WERI-Rb-1 (cell line): ENCODE measurements around the gene ENC1.

Source experiments
- DNase-seq: peaks from one replicate; pipeline ENCODE4 v3.0.0-alpha.2; 2020
- H3K27ac ChIP-seq: fragments of 250-450 bp; sonication (Bioruptor Pico); 2 replicates; pipeline ENCODE4 v1.5.1; 2020; ENCODE audit warnings: mild to moderate bottlenecking, moderate library complexity
- H3K27me3 ChIP-seq: fragments of 250-450 bp; sonication (Bioruptor Pico); 2 replicates; pipeline ENCODE4 v1.5.1; 2021; ENCODE audit warnings: mild to moderate bottlenecking, low read depth, moderate library complexity; ENCODE audit not compliant: insufficient read depth, severe bottlenecking
- H3K36me3 ChIP-seq: fragments of 250-450 bp; sonication (Bioruptor Pico); 2 replicates; pipeline ENCODE4 v1.5.1; 2020; ENCODE audit warnings: mild to moderate bottlenecking, moderate library complexity
- H3K4me3 ChIP-seq: 2 replicates; pipeline ENCODE4 v1.5.1; 2011; ENCODE audit warnings: low read depth, mild to moderate bottlenecking, control low read depth, low read length
- H3K9me3 ChIP-seq: fragments of 250-450 bp; sonication (Bioruptor Pico); 2 replicates; pipeline ENCODE4 v1.5.1; 2021; ENCODE audit warnings: mild to moderate bottlenecking, moderate library complexity; ENCODE audit not compliant: severe bottlenecking
- CTCF ChIP-seq: IDR thresholded peaks from 2 replicates; pipeline ENCODE4 v1.5.1; 2011; ENCODE audit warnings: low read depth, mild to moderate bottlenecking, control low read depth, inconsistent platforms, low read length

The ENC1 gene

GRCh38 chr5:74608736-74609601, 31.6 kb downstream of the ENC1 start:
- Histone ChIP-seq H3K4me3 (no peak overlapping the region), H3K9me3 (no peaks in the 10 kb centered on the region), H3K36me3 (no peaks in the 10 kb centered on the region), H3K27ac (no peak overlapping the region), H3K27me3 (no peaks in the 10 kb centered on the region)
- TF ChIP-seq CTCF: no peak
- no peak for DNase-seq

- Histone ChIP-seq H3K36me3 (no peaks in the 10 kb centered on the region), H3K27ac (no peak overlapping the region)
Observed at GRCh38 chr5:74605759-74606158, 34.8 kb downstream of the ENC1 start.

GRCh38 chr5:74603376-74603775, 37.2 kb downstream of the ENC1 start:
- TF ChIP-seq CTCF: no peak
- Histone ChIP-seq H3K4me3 (no peak overlapping the region), H3K36me3 (no peaks in the 10 kb centered on the region), H3K27me3 (no peaks in the 10 kb centered on the region), H3K27ac (no peak overlapping the region), H3K9me3 (no peaks in the 10 kb centered on the region)
- no peak for DNase-seq

More at GRCh38 chr5:74605759-74606158, 34.8 kb downstream of the ENC1 start:
- Histone ChIP-seq H3K9me3 (no peaks in the 10 kb centered on the region), H3K4me3 (no peak overlapping the region), H3K27me3 (no peaks in the 10 kb centered on the region)
- TF ChIP-seq CTCF: no peak
- no peak for DNase-seq

- Histone ChIP-seq H3K9me3 (no peaks in the 10 kb centered on the region), H3K4me3 (no peak overlapping the region), H3K27ac (no peak overlapping the region), H3K27me3 (no peaks in the 10 kb centered on the region), H3K36me3 (no peaks in the 10 kb centered on the region)
- no peak for DNase-seq
- no peak for TF ChIP-seq CTCF
Observed at GRCh38 chr5:74599148-74599547, 41.4 kb downstream of the ENC1 start.

- no peak overlapping the region for H3K4me3 ChIP-seq
- no peak overlapping the region for H3K27ac ChIP-seq
- no peaks in the 10 kb centered on the region for H3K36me3 ChIP-seq
- DNase-seq: no peak
- H3K9me3 ChIP-seq: no peaks in the 10 kb centered on the region
- H3K27me3 ChIP-seq: no peaks in the 10 kb centered on the region
- no peak for TF ChIP-seq CTCF
Observed at GRCh38 chr5:74598731-74599130, 41.8 kb downstream of the ENC1 start.

- no peaks in the 10 kb centered on the region for H3K36me3 ChIP-seq
- no peak overlapping the region for H3K4me3 ChIP-seq
- no peaks in the 10 kb centered on the region for H3K27me3 ChIP-seq
- H3K27ac ChIP-seq: no peak overlapping the region
- no peaks in the 10 kb centered on the region for H3K9me3 ChIP-seq
- DNase-seq: no peak
- TF ChIP-seq CTCF: no peak
Observed at GRCh38 chr5:74596927-74597326, 43.6 kb downstream of the ENC1 start.
